DOHH2 (cell line): ENCODE measurements around the gene SLC16A10.
A peak's percentile ranks its signal among the peaks of the same experiment; 100 is the strongest.

Experiments
- H3F3A ChIP-seq: fragments of 200-600 bp; sonication (generic), shearing (Covaris generic); 2 replicates; pipeline ENCODE4 v1.6.0; 2016; ENCODE audit warnings: antibody characterized with exemption, mild to moderate bottlenecking; ENCODE audit not compliant: control insufficient read depth, insufficient read depth
- H3K27ac ChIP-seq: fragments of 200-600 bp; sonication (generic); 2 replicates; pipeline ENCODE4 v1.5.1; 2014; ENCODE audit warnings: low read depth, mild to moderate bottlenecking, low read length, moderate library complexity
- H3K27me3 ChIP-seq: fragments of 200-600 bp; sonication (generic); 2 replicates; pipeline ENCODE4 v1.6.1; 2014; ENCODE audit warnings: mild to moderate bottlenecking, low read length, mixed read lengths; ENCODE audit not compliant: control insufficient read depth
- H3K36me3 ChIP-seq: fragments of 200-600 bp; sonication (generic); 2 replicates; pipeline ENCODE4 v1.6.1; 2014; ENCODE audit warnings: mild to moderate bottlenecking, low read length, moderate library complexity, mixed read lengths; ENCODE audit not compliant: control insufficient read depth
- H3K4me1 ChIP-seq: fragments of 200-600 bp; sonication (generic); 2 replicates; pipeline ENCODE4 v1.6.1; 2014; ENCODE audit warnings: mild to moderate bottlenecking, low read length, mixed read lengths; ENCODE audit not compliant: control insufficient read depth
- H3K4me2 ChIP-seq: fragments of 200-600 bp; sonication (generic); 2 replicates; pipeline ENCODE4 v1.6.0; 2014; ENCODE audit warnings: mild to moderate bottlenecking, low read length, moderate library complexity
- H3K4me3 ChIP-seq: fragments of 200-600 bp; sonication (generic); 2 replicates; pipeline ENCODE4 v1.5.1; 2014; ENCODE audit warnings: mild to moderate bottlenecking, low read length, mixed read lengths
- H3K79me2 ChIP-seq: fragments of 200-600 bp; sonication (generic); 2 replicates; pipeline ENCODE4 v1.6.1; 2014; ENCODE audit warnings: mild to moderate bottlenecking, low read length, mixed read lengths; ENCODE audit not compliant: control insufficient read depth
- H3K9me2 ChIP-seq: fragments of 200-600 bp; sonication (generic); replicated peaks from 2 replicates; pipeline ENCODE4 v1.6.1; 2014; ENCODE audit warnings: mild to moderate bottlenecking, low read length, mixed read lengths; ENCODE audit not compliant: control insufficient read depth
- H3K9me3 ChIP-seq: fragments of 200-600 bp; sonication (generic); 2 replicates; pipeline ENCODE4 v1.6.1; 2014; ENCODE audit warnings: antibody characterized with exemption, low read length, mixed read lengths; ENCODE audit not compliant: control insufficient read depth, insufficient read depth
- H4K20me1 ChIP-seq: fragments of 200-600 bp; sonication (generic); 2 replicates; pipeline ENCODE4 v1.6.0; 2014; ENCODE audit warnings: low read depth, mild to moderate bottlenecking, antibody characterized with exemption, low read length, moderate library complexity; ENCODE audit not compliant: control insufficient read depth, insufficient read depth
- CTCF ChIP-seq: fragments of 200-600 bp; sonication (generic); IDR thresholded peaks from one replicate; pipeline ENCODE4 v1.5.1; 2014; ENCODE audit warnings: antibody characterized with exemption, mild to moderate bottlenecking, low read depth, low read length; ENCODE audit not compliant: poor library complexity, severe bottlenecking
- EZH2phosphoT487 ChIP-seq: fragments of 200-600 bp; sonication (generic); IDR thresholded peaks from 2 replicates; pipeline ENCODE4 v1.6.1; 2017; ENCODE audit warnings: borderline replicate concordance, mild to moderate bottlenecking, antibody characterized with exemption, low read length, moderate library complexity, mixed read lengths

SLC16A10 gene

GRCh38 chr6:111256646-111257045 lies 169.3 kb downstream of the SLC16A10 start:
- no peaks in the 10 kb centered on the region for H3K9me2 ChIP-seq
- H3K4me3 ChIP-seq = no peak overlapping the region
- no peaks in the 10 kb centered on the region for H3K9me3 ChIP-seq
- H3K36me3 ChIP-seq = no peaks in the 10 kb centered on the region
- H3K27me3 ChIP-seq = peaks cover 18% of the 10 kb centered on the region
- peaks cover 4% of the 10 kb centered on the region; the same call in 1 of the 2 replicates for H3F3A ChIP-seq
- H4K20me1 ChIP-seq = no peaks in the 10 kb centered on the region
- H3K79me2 ChIP-seq = peaks cover 21% of the 10 kb centered on the region
- TF ChIP-seq CTCF (peak; percentile 10), EZH2phosphoT487 (no peak)
- H3K27ac ChIP-seq = no peak overlapping the region
- no peak overlapping the region for H3K4me2 ChIP-seq
- peaks cover 24% of the 10 kb centered on the region for H3K4me1 ChIP-seq

GRCh38 chr6:111258010-111258409 lies 170.7 kb downstream of the SLC16A10 start:
- Histone ChIP-seq H3K9me3 (no peaks in the 10 kb centered on the region), H3K4me3 (no peak overlapping the region), H3K4me2 (no peak overlapping the region), H3K36me3 (peaks cover 5% of the 10 kb centered on the region; the same call in 1 of the 2 replicates), H3K9me2 (no peaks in the 10 kb centered on the region), H4K20me1 (no peaks in the 10 kb centered on the region), H3K79me2 (peaks cover 30% of the 10 kb centered on the region), H3F3A (peaks cover 4% of the 10 kb centered on the region; the same call in 1 of the 2 replicates), H3K27ac (no peak overlapping the region), H3K4me1 (peaks cover 21% of the 10 kb centered on the region), H3K27me3 (peaks cover 18% of the 10 kb centered on the region)
- no peak for TF ChIP-seq EZH2phosphoT487

GRCh38 chr6:111258615-111259088 lies 171.3 kb downstream of the SLC16A10 start:
- Histone ChIP-seq H3K4me2 (peak overlapping the region; percentile 70), H3K79me2 (peaks cover 31% of the 10 kb centered on the region), H4K20me1 (no peaks in the 10 kb centered on the region), H3K27ac (no peak overlapping the region), H3K4me1 (peaks cover 21% of the 10 kb centered on the region), H3K27me3 (peaks cover 18% of the 10 kb centered on the region), H3K9me2 (no peaks in the 10 kb centered on the region), H3K4me3 (peak overlapping the region; percentile 67), H3K9me3 (no peaks in the 10 kb centered on the region), H3F3A (peaks cover 4% of the 10 kb centered on the region; the same call in 1 of the 2 replicates), H3K36me3 (peaks cover 5% of the 10 kb centered on the region)
- TF ChIP-seq CTCF = no peak
- TF ChIP-seq EZH2phosphoT487 = no peak

GRCh38 chr6:111259089-111259831 lies 172.0 kb downstream of the SLC16A10 start:
- H3K4me2 ChIP-seq = peak overlapping the region; percentile 75
- H3K4me3 ChIP-seq = peak overlapping the region; percentile 83

More at GRCh38 chr6:111259089-111259831, 172.0 kb downstream of the SLC16A10 start:
- Histone ChIP-seq H4K20me1 (no peaks in the 10 kb centered on the region), H3K4me1 (peaks cover 21% of the 10 kb centered on the region), H3K9me2 (no peaks in the 10 kb centered on the region), H3F3A (peaks cover 4% of the 10 kb centered on the region; the same call in 1 of the 2 replicates), H3K36me3 (peaks cover 12% of the 10 kb centered on the region), H3K27me3 (peaks cover 11% of the 10 kb centered on the region), H3K79me2 (peaks cover 34% of the 10 kb centered on the region), H3K27ac (peak overlapping the region; percentile 55), H3K9me3 (no peaks in the 10 kb centered on the region)
- TF ChIP-seq EZH2phosphoT487 (no peak), CTCF (peak; percentile 97)
